CD4-positive, alpha-beta T cell treated with Interferon gamma for 1 hour (primary cell): ENCODE measurements around the gene RHBDL1.

Experiments used
- DNase-seq: peaks from one replicate; pipeline ENCODE4 v3.0.0-alpha.2; 2020

RHBDL1 gene

DNA sequence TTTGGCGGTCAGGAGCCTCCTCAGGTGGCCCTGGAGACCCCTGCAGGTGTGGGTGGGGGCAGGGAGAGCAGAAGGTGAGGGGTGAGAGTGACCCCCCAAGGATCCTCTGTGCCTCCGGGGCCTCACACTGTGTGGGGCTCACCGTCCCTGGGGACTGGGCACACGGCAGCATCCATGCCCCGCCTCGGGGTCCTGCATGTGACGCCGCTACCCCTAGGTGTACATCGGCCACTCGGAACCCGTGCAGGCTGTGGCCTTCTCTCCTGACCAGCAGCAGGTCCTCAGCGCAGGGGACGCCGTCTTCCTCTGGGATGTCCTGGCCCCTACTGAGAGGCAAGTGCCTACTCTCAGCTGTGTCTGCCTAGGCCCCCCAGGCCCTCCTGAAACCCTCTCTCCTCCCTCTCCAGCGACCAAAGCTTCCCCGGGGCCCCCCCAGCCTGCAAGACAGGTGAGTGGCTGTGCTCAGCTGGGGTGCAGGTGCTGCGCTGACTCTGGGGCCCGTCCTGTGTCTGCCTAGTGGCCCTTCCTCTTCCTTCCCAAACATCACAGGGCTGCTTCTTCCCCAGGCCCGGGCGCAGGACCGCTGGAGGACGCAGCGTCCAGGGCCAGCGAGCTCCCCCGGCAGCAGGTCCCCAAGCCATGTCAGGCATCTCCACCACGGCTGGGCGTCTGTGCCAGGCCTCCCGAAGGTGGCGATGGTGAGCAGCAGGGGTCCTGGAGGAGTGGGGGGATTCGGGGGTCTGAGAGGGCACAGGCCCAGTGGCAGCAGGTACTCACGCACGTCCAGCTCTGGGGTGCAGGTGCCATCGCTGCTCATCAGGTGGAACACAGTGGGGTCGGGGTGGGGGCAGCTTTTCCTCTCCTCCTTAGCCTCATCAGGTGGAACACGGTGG, 16.5 kb upstream of the RHBDL1 start:
- DNase-seq = no peak

- no peak for DNase-seq
Measured at GRCh38 chr16:659618-660017, 15.9 kb upstream of the RHBDL1 start.

GRCh38 chr16:660132-660458, 15.4 kb upstream of the RHBDL1 start:
- DNase-seq = no peak

- DNase-seq = peak; percentile 78
Measured at GRCh38 chr16:660459-661183, 14.8 kb upstream of the RHBDL1 start.

GRCh38 chr16:661184-661821, 14.2 kb upstream of the RHBDL1 start:
- DNase-seq = no peak

GRCh38 chr16:662095-662494, 13.4 kb upstream of the RHBDL1 start:
- no peak for DNase-seq

GRCh38 chr16:662597-662996, 12.9 kb upstream of the RHBDL1 start:
- no peak for DNase-seq

- DNase-seq = no peak
Measured at GRCh38 chr16:666572-666971, 8.9 kb upstream of the RHBDL1 start.

DNA sequence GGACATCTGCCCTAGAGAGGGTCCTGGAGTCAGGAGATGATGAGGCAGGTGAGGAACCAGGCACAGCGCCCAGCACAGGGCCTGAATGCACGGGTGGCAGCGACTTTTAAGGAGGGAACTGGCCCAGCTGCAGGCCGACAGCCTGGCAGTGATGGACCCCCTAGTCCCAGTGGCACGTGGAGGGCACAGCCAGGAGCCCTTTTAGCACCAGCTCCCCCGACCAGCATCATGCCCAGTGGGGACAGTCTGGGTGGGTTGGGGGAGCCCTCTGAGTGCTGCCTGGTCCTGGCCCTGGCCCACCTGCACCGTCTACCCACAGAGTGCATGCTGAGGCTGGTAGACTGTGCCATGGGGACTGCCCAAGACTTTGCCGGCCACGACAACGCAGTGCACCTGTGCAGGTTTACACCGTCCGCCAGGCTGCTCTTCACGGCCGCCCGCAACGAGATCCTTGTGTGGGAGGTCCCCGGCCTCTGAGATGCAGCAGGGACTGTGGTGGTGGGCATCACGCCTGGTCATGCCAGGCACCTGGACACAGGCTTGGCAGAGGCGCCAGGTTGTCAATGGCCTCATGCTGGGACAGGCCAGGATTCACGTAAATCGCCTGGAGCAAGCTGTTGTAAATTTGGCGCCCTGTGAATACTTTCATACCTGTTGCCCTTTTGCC, 8.2 kb upstream of the RHBDL1 start:
- DNase-seq = no peak

DNA sequence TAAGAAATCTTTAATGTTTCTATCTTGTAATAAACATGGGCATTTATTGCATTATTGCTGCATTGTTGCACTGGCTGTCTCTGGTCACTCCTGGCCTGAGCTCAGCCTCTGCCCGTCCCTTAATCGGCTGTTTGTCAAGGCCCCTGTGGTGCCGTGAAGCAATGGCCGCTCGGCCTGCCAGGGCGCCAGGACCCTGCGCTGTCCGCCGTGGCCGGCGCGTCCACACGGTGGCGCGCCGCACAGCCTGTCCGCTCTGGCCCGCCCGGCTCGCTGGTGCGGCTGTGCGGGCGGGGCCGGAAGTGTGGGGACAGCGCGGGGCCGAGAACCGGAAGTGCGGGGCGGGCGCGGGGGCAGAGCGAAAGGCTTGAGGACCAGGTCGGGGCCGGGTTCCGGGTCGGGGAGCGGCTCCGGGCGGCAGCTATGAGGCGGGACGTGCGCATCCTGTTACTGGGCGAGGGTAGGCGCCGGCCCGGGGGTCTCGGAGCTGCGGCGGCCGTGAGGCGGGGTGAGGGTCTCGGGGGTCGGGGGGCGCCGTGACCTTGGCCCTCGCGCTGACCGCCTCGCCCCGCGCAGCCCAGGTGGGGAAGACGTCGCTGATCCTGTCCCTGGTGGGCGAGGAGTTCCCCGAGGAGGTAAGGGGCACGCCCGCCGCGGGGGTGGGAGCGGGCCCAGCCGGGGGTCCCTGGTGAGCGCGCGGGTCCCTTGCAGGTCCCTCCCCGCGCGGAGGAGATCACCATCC, 7.5 kb upstream of the RHBDL1 start, which contains the start of gene RHOT2:
Gene RHOT2 (plus strand): TSS at position 353 of the 739 bp plus-strand sequence. CDS start 68 bp downstream, at position 421.
- peak; percentile 93 for DNase-seq

DNA sequence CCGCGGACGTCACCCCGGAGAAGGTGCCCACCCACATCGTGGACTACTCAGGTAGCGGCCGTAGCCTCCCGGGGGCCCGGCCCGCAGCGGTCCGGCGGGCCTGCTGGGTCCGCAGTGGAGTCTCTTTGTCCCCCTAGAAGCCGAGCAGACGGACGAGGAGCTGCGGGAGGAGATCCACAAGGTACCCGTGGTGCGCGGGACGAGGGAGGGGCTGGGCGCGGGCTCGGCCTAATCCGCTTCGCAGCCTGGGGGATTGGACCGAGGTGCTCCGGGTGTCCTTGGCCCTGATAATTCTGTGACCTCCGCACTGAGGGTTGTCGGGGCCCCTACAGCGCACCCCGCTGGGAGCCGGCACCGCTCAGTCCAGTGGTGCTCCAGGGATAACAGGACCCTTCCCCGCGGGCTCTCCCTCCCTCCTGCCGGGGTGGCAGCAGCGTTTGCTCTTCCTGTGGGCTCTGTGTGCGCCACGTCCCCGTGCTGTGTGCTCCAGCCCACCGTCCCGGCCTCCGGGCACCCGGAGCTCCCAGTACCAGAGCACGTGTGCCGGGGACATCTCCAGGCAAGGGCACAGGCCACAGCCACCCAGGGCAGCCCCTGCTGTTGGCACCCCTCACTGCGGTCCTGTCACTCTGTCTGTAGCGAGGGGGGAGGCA, 6.8 kb upstream of the RHBDL1 start:
- no peak for DNase-seq

GRCh38 chr16:669666-670065, 5.8 kb upstream of the RHBDL1 start:
- DNase-seq = no peak

- no peak for DNase-seq
Measured at GRCh38 chr16:670485-671352, 4.8 kb upstream of the RHBDL1 start.

DNA sequence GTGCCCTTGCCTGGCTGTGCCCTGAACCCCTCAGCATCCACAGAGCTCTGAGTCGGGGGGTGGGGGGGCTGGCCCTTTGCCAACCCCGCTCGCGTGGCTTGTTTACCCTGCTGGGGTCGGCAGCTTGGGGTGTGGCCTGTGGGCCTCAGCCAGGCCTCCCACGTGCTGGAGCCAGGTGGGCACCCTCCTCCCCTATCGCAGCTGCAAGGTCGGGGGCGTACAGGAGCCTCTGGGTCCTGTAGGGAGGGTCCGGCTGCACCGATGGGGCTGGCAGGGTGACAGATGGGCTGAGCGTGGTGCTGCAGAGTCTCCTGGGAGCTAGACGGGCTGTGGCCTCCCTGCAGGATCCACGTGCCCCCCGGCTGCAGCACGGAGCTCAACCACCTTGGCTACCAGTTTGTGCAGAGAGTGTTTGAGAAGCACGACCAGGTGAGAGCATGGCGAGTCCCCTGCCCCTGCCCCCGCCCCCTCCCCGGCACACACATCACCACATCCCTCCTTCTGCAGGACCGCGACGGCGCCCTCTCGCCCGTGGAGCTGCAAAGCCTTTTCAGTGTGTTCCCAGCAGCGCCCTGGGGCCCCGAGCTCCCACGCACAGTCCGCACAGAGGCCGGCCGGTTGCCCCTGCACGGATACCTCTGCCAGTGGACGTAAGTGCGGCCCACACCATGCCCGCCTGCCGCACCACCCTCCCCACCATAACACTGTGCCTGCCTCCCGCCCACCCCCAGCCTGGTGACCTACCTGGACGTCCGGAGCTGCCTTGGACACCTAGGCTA, 3.9 kb upstream of the RHBDL1 start:
- DNase-seq = no peak

DNA sequence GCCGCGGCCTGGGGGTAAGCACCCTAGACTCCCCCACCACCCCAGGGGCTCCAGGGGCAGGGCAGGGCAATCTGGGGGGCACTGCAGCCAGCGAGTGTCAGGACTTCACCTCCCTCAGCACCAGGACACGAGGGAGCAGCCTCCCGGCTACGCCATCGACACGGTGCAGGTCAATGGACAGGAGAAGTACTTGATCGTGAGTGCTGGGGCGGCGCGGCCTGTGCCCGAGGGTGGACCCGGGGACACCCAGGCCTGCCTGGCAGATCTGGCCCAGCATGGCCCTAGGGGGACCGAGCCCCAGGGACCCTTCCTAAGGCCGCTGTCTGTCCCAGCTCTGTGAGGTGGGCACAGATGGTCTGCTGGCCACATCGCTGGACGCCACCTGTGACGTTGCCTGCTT, 3.1 kb upstream of the RHBDL1 start:
- DNase-seq = no peak

GRCh38 chr16:672851-673250, 2.6 kb upstream of the RHBDL1 start:
- DNase-seq = no peak

- DNase-seq = no peak
Measured at GRCh38 chr16:673399-673991, 2.0 kb upstream of the RHBDL1 start.

DNA sequence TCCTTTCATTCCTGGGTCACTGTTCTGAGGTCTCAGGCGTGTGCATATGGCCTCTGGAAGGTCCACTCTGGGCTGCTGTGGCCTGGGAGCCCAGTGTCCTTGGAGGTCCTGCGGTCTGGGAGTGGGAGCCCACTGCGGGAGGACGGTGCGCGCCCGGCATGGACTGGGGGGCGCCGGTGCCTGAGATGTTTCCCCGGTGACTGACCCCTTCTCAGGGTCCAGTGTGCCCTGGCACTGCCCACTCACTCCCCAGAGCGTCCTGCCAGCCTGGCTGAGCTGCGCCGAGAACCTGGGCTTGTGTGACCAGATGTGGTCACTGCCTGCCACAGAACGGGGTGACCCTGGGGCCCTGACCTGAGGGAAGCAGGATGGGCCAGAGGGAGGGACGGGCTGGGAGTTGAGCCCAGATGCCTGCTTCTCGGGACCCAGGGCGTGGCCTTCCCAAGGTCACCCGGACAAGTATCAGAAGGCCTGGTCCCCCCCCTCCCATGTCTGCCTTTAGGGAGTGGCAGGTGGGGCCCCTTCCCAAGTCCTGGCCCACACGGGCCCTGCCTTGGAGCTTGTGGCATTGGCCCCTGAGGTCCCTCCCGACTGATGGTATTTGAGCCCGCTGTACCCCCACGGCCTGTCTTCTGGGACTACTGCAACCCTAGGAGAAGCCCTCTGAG, 1.1 kb upstream of the RHBDL1 start:
- no peak for DNase-seq
